Prostate gland (tissue), 2 donors: ENCODE measurements around the gene FOXC1. TPM values are rescaled to one million over a fixed set of nuclear protein-coding genes. Genes with fewer than 3 reads are reported as not detected.

ENCODE experiments used
- DNase-seq: peaks from one replicate; pipeline ENCODE4 v3.0.0-alpha.2; 2019; ENCODE audit warnings: low spot score
- H3K27ac ChIP-seq, 2 donors: fragments of 200-600 bp; sonication (generic); 2 replicates each; pipeline ENCODE4 v1.5.1; 2017 to 2019
- H3K27me3 ChIP-seq: fragments of 200-600 bp; sonication (generic); replicated peaks from 2 replicates; pipeline ENCODE4 v1.5.1; 2019; ENCODE audit not compliant: insufficient read depth
- H3K36me3 ChIP-seq, 2 donors: fragments of 200-600 bp; sonication (generic); 1 replicate in 1 of 2; 2 replicates in 1 of 2; pipeline versions ENCODE4 v1.5.1 to v1.8.1; 2017 to 2019
- H3K4me1 ChIP-seq: fragments of 200-600 bp; sonication (generic); replicated peaks from 2 replicates; pipeline ENCODE4 v1.5.1; 2019
- H3K4me3 ChIP-seq, 2 donors: fragments of 200-600 bp; sonication (generic); 2 replicates each; pipeline ENCODE4 v1.5.1; 2017 to 2019
- H3K9me3 ChIP-seq: fragments of 200-600 bp; sonication (generic); 2 replicates; pipeline ENCODE4 v1.5.1; 2017
- POLR2A ChIP-seq: fragments of 450-650 bp; IDR thresholded peaks from one replicate; pipeline ENCODE4 v1.6.1; 2016; ENCODE audit warnings: antibody characterized with exemption, mild to moderate bottlenecking
- POLR2AphosphoS5 ChIP-seq: sonication (generic); formaldehyde crosslinking; IDR thresholded peaks from one replicate; pipeline ENCODE4 v1.6.1; 2017; ENCODE audit warnings: antibody characterized with exemption
- WGBS: methylation state at CpG from one replicate; pipeline ENCODE4 v1.1.5; 2018; 5-methylcytosine and 5-hydroxymethylcytosine counted together
- intact Hi-C: fragments of 100-400 bp; cut with DNase I; formaldehyde crosslinking; loops from one replicate; pipeline ENCODE4 v1.14.2; 2022
- total RNA-seq, 2 donors: library from RNA; depleted of rRNA; stranded (reverse); fragments of >200 nt; gene quantifications; one replicate each; pipeline ENCODE4 v1.1.0, GENCODE V29; 2016
- TF ChIP-seq, protein P1 (sequence below), 4 experiments: fragments of 200-600 bp in 2 of 4; fragments of 450-650 bp in 2 of 4; sonication (generic) in 2 of 4; IDR thresholded peaks; 1 replicate in 3 of 4; 2 replicates in 1 of 4; pipeline ENCODE4 v1.5.1; 2016 to 2019; ENCODE audit warnings: antibody characterized with exemption in 4 of 4, mild to moderate bottlenecking in 2 of 4, moderate library complexity in 2 of 4

Gene FOXC1
- total RNA-seq, 2 donors from 2014 or later: 9.2 to 11.2 TPM

- Histone ChIP-seq H3K27me3 (no peaks in the 10 kb centered on the region), H3K36me3 (no peaks in the 10 kb centered on the region), H3K9me3 (no peaks in the 10 kb centered on the region), H3K4me1 (no peaks in the 10 kb centered on the region), H3K27ac (no peak overlapping the region), H3K4me3 (no peak overlapping the region)
- 81% methylated on average over 14 of the region's 14 CpGs for WGBS
- no peak for DNase-seq
- intact Hi-C loops: no loop called here
- no peak for TF ChIP-seq POLR2A
- no peak for TF ChIP-seq POLR2AphosphoS5
- TF ChIP-seq, protein P1, sequence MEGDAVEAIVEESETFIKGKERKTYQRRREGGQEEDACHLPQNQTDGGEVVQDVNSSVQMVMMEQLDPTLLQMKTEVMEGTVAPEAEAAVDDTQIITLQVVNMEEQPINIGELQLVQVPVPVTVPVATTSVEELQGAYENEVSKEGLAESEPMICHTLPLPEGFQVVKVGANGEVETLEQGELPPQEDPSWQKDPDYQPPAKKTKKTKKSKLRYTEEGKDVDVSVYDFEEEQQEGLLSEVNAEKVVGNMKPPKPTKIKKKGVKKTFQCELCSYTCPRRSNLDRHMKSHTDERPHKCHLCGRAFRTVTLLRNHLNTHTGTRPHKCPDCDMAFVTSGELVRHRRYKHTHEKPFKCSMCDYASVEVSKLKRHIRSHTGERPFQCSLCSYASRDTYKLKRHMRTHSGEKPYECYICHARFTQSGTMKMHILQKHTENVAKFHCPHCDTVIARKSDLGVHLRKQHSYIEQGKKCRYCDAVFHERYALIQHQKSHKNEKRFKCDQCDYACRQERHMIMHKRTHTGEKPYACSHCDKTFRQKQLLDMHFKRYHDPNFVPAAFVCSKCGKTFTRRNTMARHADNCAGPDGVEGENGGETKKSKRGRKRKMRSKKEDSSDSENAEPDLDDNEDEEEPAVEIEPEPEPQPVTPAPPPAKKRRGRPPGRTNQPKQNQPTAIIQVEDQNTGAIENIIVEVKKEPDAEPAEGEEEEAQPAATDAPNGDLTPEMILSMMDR (IDR thresholded peaks at IDR 0.05): no peak
These were observed 24.6 kb upstream of the FOXC1 start for GRCh38 chr6:1584996-1585668.

- 91% methylated on average over 12 of the region's 12 CpGs for WGBS
- H3K36me3 ChIP-seq: no peaks in the 10 kb centered on the region
- no peaks in the 10 kb centered on the region for H3K4me1 ChIP-seq
- TF ChIP-seq, protein P1 (IDR thresholded peaks at IDR 0.05): no peak
- TF ChIP-seq POLR2A (no peak), POLR2AphosphoS5 (no peak)
- H3K27me3 ChIP-seq: no peaks in the 10 kb centered on the region
- H3K4me3 ChIP-seq: no peak overlapping the region
- H3K9me3 ChIP-seq: no peaks in the 10 kb centered on the region
- H3K27ac ChIP-seq: no peak overlapping the region
- intact Hi-C loops: no loop called here
- no peak for DNase-seq
These were observed 24.1 kb upstream of the FOXC1 start for GRCh38 chr6:1585669-1586049.

- intact Hi-C loops: no loop called here
- no peak for DNase-seq
- H3K36me3 ChIP-seq: no peaks in the 10 kb centered on the region
These were observed 23.5 kb upstream of the FOXC1 start for GRCh38 chr6:1586256-1586655.

GRCh38 chr6:1586861-1587450 is 22.8 kb upstream of the FOXC1 start:
- Histone ChIP-seq H3K27ac (no peak overlapping the region), H3K4me1 (no peaks in the 10 kb centered on the region), H3K9me3 (no peaks in the 10 kb centered on the region), H3K27me3 (no peaks in the 10 kb centered on the region), H3K36me3 (no peaks in the 10 kb centered on the region), H3K4me3 (no peak overlapping the region)
- DNase-seq: no peak
- TF ChIP-seq, protein P1 (IDR thresholded peaks at IDR 0.05): no peak
- 90% methylated on average over 5 of the region's 5 CpGs for WGBS
- intact Hi-C loops: no loop called here

More at GRCh38 chr6:1586256-1586655, 23.5 kb upstream of the FOXC1 start:
- TF ChIP-seq POLR2A (no peak), POLR2AphosphoS5 (no peak)
- TF ChIP-seq, protein P1 (IDR thresholded peaks at IDR 0.05): no peak
- WGBS: 91% methylated on average over 7 of the region's 7 CpGs
- Histone ChIP-seq H3K4me1 (no peaks in the 10 kb centered on the region), H3K27ac (no peak overlapping the region), H3K27me3 (no peaks in the 10 kb centered on the region), H3K9me3 (no peaks in the 10 kb centered on the region), H3K4me3 (no peak overlapping the region)

- no peak for DNase-seq
- no peaks in the 10 kb centered on the region for H3K27me3 ChIP-seq
- 51% methylated on average over 7 of the region's 7 CpGs for WGBS
- TF ChIP-seq, protein P1 (IDR thresholded peaks at IDR 0.05): no peak
- TF ChIP-seq POLR2AphosphoS5: no peak
- no peak for TF ChIP-seq POLR2A
- H3K27ac ChIP-seq: no peak overlapping the region
- no peaks in the 10 kb centered on the region for H3K36me3 ChIP-seq
- H3K4me3 ChIP-seq: no peak overlapping the region
- no peaks in the 10 kb centered on the region for H3K4me1 ChIP-seq
- H3K9me3 ChIP-seq: no peaks in the 10 kb centered on the region
- intact Hi-C loops: no loop called here
These were observed 22.2 kb upstream of the FOXC1 start for GRCh38 chr6:1587546-1587945.
